HCT116 (cell line): ENCODE data around the gene IFIT5.
"Not testable (repeated sequence)": the region's sequence is repeated elsewhere in the genome, so short reads cannot be mapped to it uniquely, and the experiment has no call there.

Source experiments
- EZH2 ChIP-seq: fragments of 200-600 bp; sonication (generic); IDR thresholded peaks from 2 replicates; pipeline ENCODE4 v1.6.1; 2017; ENCODE audit warnings: antibody characterized with exemption, mixed run types
- EZH2phosphoT487 ChIP-seq: fragments of 200-600 bp; IDR thresholded peaks from 2 replicates; pipeline ENCODE4 v1.6.1; 2018; ENCODE audit warnings: antibody characterized with exemption, borderline replicate concordance
- JUND ChIP-seq: IDR thresholded peaks from 2 replicates; pipeline ENCODE4 v1.6.1; 2012
- POLR2A ChIP-seq: IDR thresholded peaks from 2 replicates; pipeline ENCODE4 v1.7.0; 2011; ENCODE audit warnings: borderline replicate concordance; ENCODE audit not compliant: insufficient read depth, insufficient read length; ENCODE audit errors: extremely low read depth
- POLR2AphosphoS5 ChIP-seq: IDR thresholded peaks from 2 replicates; pipeline ENCODE4 v1.6.1; 2011; ENCODE audit warnings: mild to moderate bottlenecking, low read depth, low read length, moderate library complexity
- RAD21 ChIP-seq: IDR thresholded peaks from 2 replicates; pipeline ENCODE4 v1.6.1; 2012; ENCODE audit warnings: low read depth, mild to moderate bottlenecking
- SRF ChIP-seq: IDR thresholded peaks from 2 replicates; pipeline ENCODE4 v1.6.1; 2012; ENCODE audit warnings: low read depth
- ZNF274 ChIP-seq: fragments of 200-500 bp; sonication (Bioruptor generic); IDR thresholded peaks from 2 replicates; pipeline ENCODE4 v1.6.1; 2014; ENCODE audit warnings: mild to moderate bottlenecking, low read depth, low read length, inconsistent platforms
- TF ChIP-seq, protein P1 (sequence below), 3 experiments: fragments of 200-600 bp in 1 of 3; sonication (generic) in 1 of 3; IDR thresholded peaks in 2 of 3; conservative IDR thresholded peaks in 1 of 3; 2 replicates each; pipeline ENCODE4 v1.5.1; 2012 to 2017; ENCODE audit warnings: low read depth in 2 of 3, low read length in 2 of 3, antibody characterized with exemption in 1 of 3, borderline replicate concordance in 1 of 3, control low read depth in 1 of 3, mild to moderate bottlenecking in 1 of 3, mixed read lengths in 1 of 3, mixed run types in 1 of 3, moderate library complexity in 1 of 3; ENCODE audit not compliant: insufficient read depth in 1 of 3
- TF ChIP-seq, protein P2 (sequence below): IDR thresholded peaks from 2 replicates; pipeline ENCODE4 v1.6.1; 2012

- TF ChIP-seq, protein P1, sequence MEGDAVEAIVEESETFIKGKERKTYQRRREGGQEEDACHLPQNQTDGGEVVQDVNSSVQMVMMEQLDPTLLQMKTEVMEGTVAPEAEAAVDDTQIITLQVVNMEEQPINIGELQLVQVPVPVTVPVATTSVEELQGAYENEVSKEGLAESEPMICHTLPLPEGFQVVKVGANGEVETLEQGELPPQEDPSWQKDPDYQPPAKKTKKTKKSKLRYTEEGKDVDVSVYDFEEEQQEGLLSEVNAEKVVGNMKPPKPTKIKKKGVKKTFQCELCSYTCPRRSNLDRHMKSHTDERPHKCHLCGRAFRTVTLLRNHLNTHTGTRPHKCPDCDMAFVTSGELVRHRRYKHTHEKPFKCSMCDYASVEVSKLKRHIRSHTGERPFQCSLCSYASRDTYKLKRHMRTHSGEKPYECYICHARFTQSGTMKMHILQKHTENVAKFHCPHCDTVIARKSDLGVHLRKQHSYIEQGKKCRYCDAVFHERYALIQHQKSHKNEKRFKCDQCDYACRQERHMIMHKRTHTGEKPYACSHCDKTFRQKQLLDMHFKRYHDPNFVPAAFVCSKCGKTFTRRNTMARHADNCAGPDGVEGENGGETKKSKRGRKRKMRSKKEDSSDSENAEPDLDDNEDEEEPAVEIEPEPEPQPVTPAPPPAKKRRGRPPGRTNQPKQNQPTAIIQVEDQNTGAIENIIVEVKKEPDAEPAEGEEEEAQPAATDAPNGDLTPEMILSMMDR (IDR thresholded peaks at IDR 0.05 in 2 of 3, conservative IDR thresholded peaks at IDR 0.05 in 1 of 3; ENCODE audit: borderline replicate concordance in 1 of 3, insufficient read depth in 1 of 3, low read depth in 2 of 3, low read length in 2 of 3): not testable (repeated sequence)
- not testable (repeated sequence) for TF ChIP-seq RAD21, ZNF274, EZH2phosphoT487, POLR2AphosphoS5, JUND, SRF, POLR2A, EZH2
- TF ChIP-seq, protein P2, sequence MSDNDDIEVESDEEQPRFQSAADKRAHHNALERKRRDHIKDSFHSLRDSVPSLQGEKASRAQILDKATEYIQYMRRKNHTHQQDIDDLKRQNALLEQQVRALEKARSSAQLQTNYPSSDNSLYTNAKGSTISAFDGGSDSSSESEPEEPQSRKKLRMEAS: not testable (repeated sequence)
Measured at GRCh38 chr10:89410551-89410950, 3.8 kb upstream of the IFIT5 start.
